ENCODE data around the gene SPNS2. TPM values are rescaled to one million over a fixed set of nuclear protein-coding genes. Genes with fewer than 3 reads are reported as not detected.
A peak's percentile ranks its signal among the peaks of the same experiment; 100 is the strongest.

The SPNS2 gene
- total and polyA plus RNA-seq, 10 of the 15 experiments (the other 5 are each of a cell fraction or from before 2014, with no cell fraction given) = 0.04 to 1.1 (median 0.23) TPM; not detected in 2

DNA sequence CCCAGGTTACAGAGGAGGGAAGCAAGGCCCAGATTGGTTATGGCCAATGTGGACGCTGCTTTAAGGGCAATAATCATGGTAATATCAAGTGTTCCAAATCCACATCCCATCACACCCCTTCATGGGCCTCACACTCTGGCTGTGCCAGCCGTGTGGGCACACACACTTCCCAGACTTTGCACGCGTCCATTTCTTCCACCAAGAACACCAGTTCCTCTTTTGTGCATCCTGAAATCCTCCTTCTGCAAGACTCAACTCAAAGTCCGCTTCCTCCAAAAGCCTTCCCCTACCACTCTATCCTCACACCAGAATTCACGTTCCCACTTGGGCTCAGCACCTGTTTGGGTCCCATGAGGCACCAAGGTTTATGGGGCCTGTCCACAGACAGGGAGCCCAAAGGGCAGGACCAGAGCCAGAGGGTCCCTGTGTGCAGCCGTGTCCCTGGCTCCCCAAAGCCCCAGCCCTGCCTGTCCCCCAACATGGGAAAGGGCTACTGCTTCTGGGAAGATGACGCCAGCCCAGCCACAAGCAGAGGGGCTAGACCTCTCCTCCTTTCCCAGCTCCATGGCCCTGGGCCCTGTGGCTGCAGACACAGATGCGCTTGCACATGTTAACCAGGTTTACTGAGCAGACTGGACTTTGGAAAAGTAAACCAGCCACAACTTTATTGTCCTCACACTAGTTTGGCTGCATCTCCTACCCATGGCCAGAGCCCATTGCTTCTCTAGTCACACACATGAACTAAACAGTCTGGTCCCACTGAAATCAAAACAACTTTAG lies 44.7 kb upstream of the SPNS2 start:
- SMC1A ChIA-PET (ENCODE audit: uncharacterized antibody, unreplicated experiment) = no interaction called here
- TF ChIP-seq ZNF274 (IDR thresholded peaks at IDR 0.05; ENCODE audit: insufficient read depth, insufficient read length) (no peak), SPI1 (IDR thresholded peaks at IDR 0.05; ENCODE audit: borderline replicate concordance, insufficient read depth, low read depth, low read length) (peak; percentile 8; the same call in 1 of the 2 replicates), TCF12 (IDR thresholded peaks at IDR 0.05; ENCODE audit: low read depth, low read length) (no peak), HDGF (IDR thresholded peaks at IDR 0.05) (no peak)
- intact Hi-C loops (cut with micrococcal nuclease; ENCODE audit: unreplicated experiment) = no loop called here
- FAIRE-seq = no peak
- Histone ChIP-seq H3K4me3 (no peak overlapping the region), H3K4me1 (ENCODE audit: control insufficient read depth, insufficient read depth, low read length) (no peaks in the 10 kb centered on the region), H4K20me1 (ENCODE audit: control insufficient read depth, insufficient read depth) (no peaks in the 10 kb centered on the region), H3K36me3 (ENCODE audit: control insufficient read depth in 2 of 2, insufficient read depth in 2 of 2, low read length in 1 of 2) (no peaks in the 10 kb centered on the region), H3K27ac (ENCODE audit: control insufficient read depth, insufficient read depth) (no peak overlapping the region), H3K4me2 (ENCODE audit: control insufficient read depth, insufficient read depth) (no peak overlapping the region), H3K27me3 (replicated peaks in 1 of 2; ENCODE audit: control insufficient read depth in 2 of 2, insufficient read depth in 2 of 2, low read length in 1 of 2) (peaks cover 0 to 2% of the 10 kb centered on the region in 2 experiments; a peak in 1 of 4 replicates), H3K9me3 (replicated peaks; ENCODE audit: control insufficient read depth, insufficient read depth, low read length) (no peaks in the 10 kb centered on the region), H3K9ac (ENCODE audit: control insufficient read depth, insufficient read depth, low read length) (no peak overlapping the region), H3K79me2 (ENCODE audit: control insufficient read depth, insufficient read depth, low read length) (no peaks in the 10 kb centered on the region), H2AFZ (ENCODE audit: control insufficient read depth, low read depth, low read length) (no peak overlapping the region)
- no peak for DNase-seq (ENCODE audit: low read depth, low spot score)
- 63% methylated on average over 9 of the region's 9 CpGs for WGBS (ENCODE audit: insufficient coverage, insufficient replicate concordance, low lambda C conversion rate, missing lambda C conversion rate)
- RAD21 ChIA-PET (ENCODE audit: unreplicated experiment) = no interaction called here
- in situ Hi-C loops (cut with MboI) = no loop called here
- no peak for ATAC-seq
- POLR2A ChIA-PET = no interaction called here
- CTCF ChIA-PET = no interaction called here
- no TSS peak for BruUV-seq (replicated peaks)

GRCh38 chr17:4460661-4461060 lies 38.0 kb upstream of the SPNS2 start:
- no peaks in the 10 kb centered on the region for H3K36me3 ChIP-seq (ENCODE audit: control insufficient read depth in 2 of 2, insufficient read depth in 2 of 2, low read length in 1 of 2)
- ChIA-PET CTCF (interaction anchor here (1.3 kb wide), 1 partner anchor 36 kb away, joined by 3 read pairs; no protein-coding TSS in a partner anchor), RAD21 (ENCODE audit: unreplicated experiment) (no interaction called here), SMC1A (ENCODE audit: uncharacterized antibody, unreplicated experiment) (no interaction called here), POLR2A (no interaction called here)
- FAIRE-seq (no peak), DNase-seq (ENCODE audit: low read depth, low spot score) (no peak), ATAC-seq (no peak)
- no peak overlapping the region for H3K9ac ChIP-seq (ENCODE audit: control insufficient read depth, insufficient read depth, low read length)
- in situ Hi-C loops (cut with MboI) = no loop called here
- intact Hi-C loops (cut with micrococcal nuclease; ENCODE audit: unreplicated experiment) = no loop called here
- H3K4me3 ChIP-seq = no peak overlapping the region
- H3K27me3 ChIP-seq (replicated peaks in 1 of 2; ENCODE audit: control insufficient read depth in 2 of 2, insufficient read depth in 2 of 2, low read length in 1 of 2) = 0 out of 4 replicates have a peak, but pooled peaks cover 0 to under 1% of the 10 kb centered on the region in 2 experiments
- no peaks in the 10 kb centered on the region for H3K79me2 ChIP-seq (ENCODE audit: control insufficient read depth, insufficient read depth, low read length)
- H3K4me1 ChIP-seq (ENCODE audit: control insufficient read depth, insufficient read depth, low read length) = no peaks in the 10 kb centered on the region
- H4K20me1 ChIP-seq (ENCODE audit: control insufficient read depth, insufficient read depth) = no peaks in the 10 kb centered on the region
- H2AFZ ChIP-seq (ENCODE audit: control insufficient read depth, low read depth, low read length) = no peak overlapping the region
- H3K4me2 ChIP-seq (ENCODE audit: control insufficient read depth, insufficient read depth) = no peak overlapping the region
- 38% methylated on average over 5 of the region's 5 CpGs for WGBS (ENCODE audit: insufficient coverage, insufficient replicate concordance, low lambda C conversion rate, missing lambda C conversion rate)
- peaks cover 2% of the 10 kb centered on the region; the same call in 1 of the 3 replicates for H3K9me3 ChIP-seq (replicated peaks; ENCODE audit: control insufficient read depth, insufficient read depth, low read length)
- no TSS peak for BruUV-seq (replicated peaks)
- H3K27ac ChIP-seq (ENCODE audit: control insufficient read depth, insufficient read depth) = no peak overlapping the region
- TF ChIP-seq HCFC1 (IDR thresholded peaks at IDR 0.05; ENCODE audit: low read length) = no peak
- no peak for TF ChIP-seq NR2C2 (IDR thresholded peaks at IDR 0.05; ENCODE audit: borderline replicate concordance, control insufficient read depth, insufficient read length, low read depth)
- TF ChIP-seq LARP7 (IDR thresholded peaks at IDR 0.05) = no peak
- no peak for TF ChIP-seq STAT1 (conservative IDR thresholded peaks at IDR 0.05)
- no peak for TF ChIP-seq JUNB (IDR thresholded peaks at IDR 0.05)
- no peak for TF ChIP-seq CEBPB (IDR thresholded peaks at IDR 0.05; ENCODE audit: borderline replicate concordance in 1 of 2, low read depth in 2 of 2, low read length in 2 of 2)
- TF ChIP-seq MYB (IDR thresholded peaks at IDR 0.05; ENCODE audit: borderline replicate concordance, low read depth, low read length) = no peak
- no peak for TF ChIP-seq IKZF2 (IDR thresholded peaks at IDR 0.05)
- TF ChIP-seq STAT3 (IDR thresholded peaks at IDR 0.05; ENCODE audit: low read depth, low read length) = no peak
- TF ChIP-seq SREBF2 (IDR thresholded peaks at IDR 0.05; ENCODE audit: low read length) = no peak
- TF ChIP-seq WRNIP1 (IDR thresholded peaks at IDR 0.05; ENCODE audit: borderline replicate concordance, low read depth, low read length) = no peak
- TF ChIP-seq POLR2AphosphoS5 (IDR thresholded peaks at IDR 0.05; ENCODE audit: low read length) = no peak
- no peak for TF ChIP-seq RAD51 (IDR thresholded peaks at IDR 0.05)
- TF ChIP-seq EP300 (IDR thresholded peaks at IDR 0.05; ENCODE audit: borderline replicate concordance in 1 of 2, control insufficient read depth in 1 of 2, low read depth in 2 of 2, low read length in 2 of 2) = no peak
- no peak for TF ChIP-seq NFXL1 (IDR thresholded peaks at IDR 0.05; ENCODE audit: borderline replicate concordance)
- no peak for TF ChIP-seq BMI1 (IDR thresholded peaks at IDR 0.05; ENCODE audit: borderline replicate concordance)
- no peak for TF ChIP-seq RFX5 (IDR thresholded peaks at IDR 0.05; ENCODE audit: low read depth, low read length)
- no peak for TF ChIP-seq SP1 (IDR thresholded peaks at IDR 0.05; ENCODE audit: low read depth, low read length)
